Osteocyte (in vitro differentiated cells): ENCODE results near the gene ARHGEF16. TPM values are rescaled to one million over a fixed set of nuclear protein-coding genes. Genes with fewer than 3 reads are reported as not detected.

Experiments used
- DNase-seq: peaks from one replicate; pipeline ENCODE4 v3.0.0; 2021; ENCODE audit warnings: mixed read lengths; ENCODE audit not compliant: unreplicated experiment; ENCODE audit errors: extremely low spot score
- H3K27ac Mint-ChIP-seq: one replicate; pipeline ENCODE4 v1.8.0; 2021; ENCODE audit warnings: mild to moderate bottlenecking, mixed read lengths; ENCODE audit not compliant: unreplicated experiment
- H3K27me3 Mint-ChIP-seq: one replicate; pipeline ENCODE4 v1.8.0; 2021; ENCODE audit warnings: mixed read lengths; ENCODE audit not compliant: unreplicated experiment
- H3K36me3 Mint-ChIP-seq: one replicate; pipeline ENCODE4 v1.8.0; 2021; ENCODE audit warnings: mixed read lengths; ENCODE audit not compliant: unreplicated experiment
- H3K4me1 Mint-ChIP-seq: one replicate; pipeline ENCODE4 v1.8.0; 2021; ENCODE audit warnings: mixed read lengths; ENCODE audit not compliant: unreplicated experiment
- H3K4me3 Mint-ChIP-seq: one replicate; pipeline ENCODE4 v1.8.0; 2021; ENCODE audit warnings: mild to moderate bottlenecking, moderate library complexity, mixed read lengths; ENCODE audit not compliant: unreplicated experiment
- H3K9me3 Mint-ChIP-seq: one replicate; pipeline ENCODE4 v1.8.0; 2021; ENCODE audit warnings: mixed read lengths; ENCODE audit not compliant: unreplicated experiment
- total RNA-seq: library from RNA; stranded (reverse); gene quantifications from 2 replicates; pipeline ENCODE4 v1.2.1, GENCODE V29; 2021
- TF ChIP-seq, protein P1 (sequence below): fragments of 200-600 bp; sonication (generic); IDR thresholded peaks from 2 replicates; pipeline ENCODE4 v1.5.0; 2021; ENCODE audit warnings: antibody characterized with exemption, mild to moderate bottlenecking, moderate library complexity

ARHGEF16 gene
- total RNA-seq, 1 donor from 2014 or later, result 3.2 TPM

DNA sequence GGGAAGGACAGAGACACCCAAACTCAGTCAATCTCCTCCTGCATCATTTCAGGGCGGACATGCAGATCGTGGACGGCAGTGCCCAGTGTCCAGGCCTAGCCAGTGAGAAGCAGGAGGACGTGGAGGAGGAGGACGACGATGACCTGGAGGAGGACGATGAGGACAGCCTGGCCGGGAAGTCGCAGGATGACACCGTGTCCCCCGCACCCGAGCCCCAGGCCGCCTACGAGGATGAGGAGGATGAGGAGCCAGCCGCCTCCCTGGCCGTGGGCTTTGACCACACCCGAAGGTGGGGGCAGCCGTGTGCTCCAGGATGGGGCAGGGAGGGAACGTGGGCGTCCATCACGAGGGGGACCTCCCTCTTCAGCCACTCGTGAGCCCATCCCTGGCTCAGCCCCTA is 23.6 kb upstream of the ARHGEF16 start:
- no peak overlapping the region for H3K4me3 Mint-ChIP-seq
- no peaks in the 10 kb centered on the region for H3K27me3 Mint-ChIP-seq
- no peaks in the 10 kb centered on the region for H3K36me3 Mint-ChIP-seq
- no peak for DNase-seq
- H3K27ac Mint-ChIP-seq, result no peak overlapping the region
- no peaks in the 10 kb centered on the region for H3K9me3 Mint-ChIP-seq
- H3K4me1 Mint-ChIP-seq, result peaks cover 3% of the 10 kb centered on the region
- TF ChIP-seq, protein P1, sequence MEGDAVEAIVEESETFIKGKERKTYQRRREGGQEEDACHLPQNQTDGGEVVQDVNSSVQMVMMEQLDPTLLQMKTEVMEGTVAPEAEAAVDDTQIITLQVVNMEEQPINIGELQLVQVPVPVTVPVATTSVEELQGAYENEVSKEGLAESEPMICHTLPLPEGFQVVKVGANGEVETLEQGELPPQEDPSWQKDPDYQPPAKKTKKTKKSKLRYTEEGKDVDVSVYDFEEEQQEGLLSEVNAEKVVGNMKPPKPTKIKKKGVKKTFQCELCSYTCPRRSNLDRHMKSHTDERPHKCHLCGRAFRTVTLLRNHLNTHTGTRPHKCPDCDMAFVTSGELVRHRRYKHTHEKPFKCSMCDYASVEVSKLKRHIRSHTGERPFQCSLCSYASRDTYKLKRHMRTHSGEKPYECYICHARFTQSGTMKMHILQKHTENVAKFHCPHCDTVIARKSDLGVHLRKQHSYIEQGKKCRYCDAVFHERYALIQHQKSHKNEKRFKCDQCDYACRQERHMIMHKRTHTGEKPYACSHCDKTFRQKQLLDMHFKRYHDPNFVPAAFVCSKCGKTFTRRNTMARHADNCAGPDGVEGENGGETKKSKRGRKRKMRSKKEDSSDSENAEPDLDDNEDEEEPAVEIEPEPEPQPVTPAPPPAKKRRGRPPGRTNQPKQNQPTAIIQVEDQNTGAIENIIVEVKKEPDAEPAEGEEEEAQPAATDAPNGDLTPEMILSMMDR, result no peak

DNA sequence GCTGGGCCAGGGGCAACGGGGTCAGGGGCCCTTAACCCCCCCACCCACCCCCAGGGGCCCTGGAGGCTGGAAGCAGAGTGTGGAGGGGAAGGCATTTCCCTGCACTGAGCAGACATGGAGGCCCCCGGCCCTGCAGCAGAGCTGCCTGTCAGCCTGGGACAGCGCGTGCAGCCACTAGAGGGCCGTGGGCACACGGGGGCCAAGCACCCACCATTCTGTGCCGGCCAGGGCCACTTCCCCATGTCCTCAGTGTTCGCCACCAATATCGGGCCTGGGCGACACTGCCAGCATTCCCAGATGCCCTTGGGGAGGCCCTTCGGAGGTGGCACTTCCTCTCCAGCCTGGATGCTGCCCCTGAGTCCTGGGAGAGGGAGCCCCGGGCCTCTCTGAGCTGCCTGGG is 23.2 kb upstream of the ARHGEF16 start:
- peaks cover 3% of the 10 kb centered on the region for H3K4me1 Mint-ChIP-seq
- H3K9me3 Mint-ChIP-seq, result no peaks in the 10 kb centered on the region
- H3K36me3 Mint-ChIP-seq, result no peaks in the 10 kb centered on the region
- TF ChIP-seq, protein P1, result peak; percentile 36
- H3K27ac Mint-ChIP-seq, result no peak overlapping the region
- no peak overlapping the region for H3K4me3 Mint-ChIP-seq
- H3K27me3 Mint-ChIP-seq, result no peaks in the 10 kb centered on the region
- no peak for DNase-seq

DNA sequence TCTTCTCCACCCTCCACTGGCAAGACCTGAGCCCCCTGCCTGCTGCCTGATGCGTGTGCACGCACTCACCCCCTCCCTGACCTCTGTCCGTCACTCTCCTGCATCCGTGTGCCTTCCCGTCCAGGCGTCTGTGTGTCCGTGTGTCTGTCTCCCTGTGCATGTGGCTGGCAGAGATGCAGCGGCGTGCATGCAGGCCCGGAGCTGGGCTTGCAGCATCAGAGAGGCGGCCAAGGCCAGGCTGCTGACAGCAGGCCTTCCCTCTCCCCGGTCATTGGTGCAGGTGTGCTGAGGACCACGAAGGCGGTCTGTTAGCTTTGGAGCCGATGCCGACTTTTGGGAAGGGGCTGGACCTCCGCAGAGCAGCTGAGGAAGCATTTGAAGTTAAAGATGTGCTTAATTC is 22.8 kb upstream of the ARHGEF16 start:
- no peak for DNase-seq
- no peaks in the 10 kb centered on the region for H3K36me3 Mint-ChIP-seq

DNA sequence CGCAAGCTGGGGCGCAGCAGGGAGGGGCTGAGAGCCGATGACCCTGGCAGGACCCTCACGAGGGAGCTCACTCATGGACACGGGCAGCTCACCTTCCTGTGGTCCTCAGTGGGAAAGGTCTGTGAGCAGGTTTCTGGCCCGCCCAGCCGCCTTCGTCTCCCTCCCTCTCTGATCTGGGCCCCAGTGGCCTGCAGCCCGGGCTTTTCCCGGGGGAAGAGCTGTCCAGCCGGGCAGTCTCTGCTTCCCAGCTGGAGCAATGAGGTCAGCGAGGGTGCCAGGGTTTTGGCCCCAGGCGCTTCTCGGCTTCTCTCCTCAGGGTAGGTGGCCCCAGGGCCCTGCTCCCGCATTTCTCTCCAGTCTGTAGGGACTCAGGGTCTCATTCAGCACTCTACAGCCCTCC is 22.2 kb upstream of the ARHGEF16 start:
- Mint-ChIP-seq H3K4me1 (peaks cover 3% of the 10 kb centered on the region), H3K36me3 (no peaks in the 10 kb centered on the region), H3K27me3 (no peaks in the 10 kb centered on the region), H3K4me3 (no peak overlapping the region), H3K9me3 (peaks cover under 1% of the 10 kb centered on the region), H3K27ac (no peak overlapping the region)
- DNase-seq, result no peak
- TF ChIP-seq, protein P1, result no peak

More for the DNA sequence above, 22.8 kb upstream of the ARHGEF16 start:
- Mint-ChIP-seq H3K9me3 (no peaks in the 10 kb centered on the region), H3K4me3 (no peak overlapping the region), H3K4me1 (peaks cover 3% of the 10 kb centered on the region), H3K27me3 (no peaks in the 10 kb centered on the region), H3K27ac (no peak overlapping the region)
- TF ChIP-seq, protein P1, result no peak

DNA sequence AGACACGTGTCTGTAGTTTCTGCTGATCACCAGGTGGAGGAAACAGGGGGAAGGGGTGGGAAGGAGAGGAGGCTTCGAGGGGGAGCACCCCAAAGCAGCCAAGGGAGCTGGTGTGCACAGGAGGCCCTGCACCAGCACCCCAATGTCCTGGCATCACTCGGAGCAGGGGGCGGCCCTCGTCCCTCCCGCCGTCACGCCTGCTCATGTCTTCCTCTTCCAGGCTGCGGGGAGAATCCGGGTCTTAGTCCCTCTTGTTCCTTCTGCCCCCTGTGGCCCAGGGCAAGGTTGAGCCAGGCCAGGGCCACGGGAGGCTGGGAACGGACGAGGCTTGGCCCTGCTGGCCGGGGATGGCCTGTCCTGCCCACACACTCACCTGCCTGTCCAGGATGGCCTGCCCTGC is 21.4 kb upstream of the ARHGEF16 start:
- DNase-seq, result no peak

More for the DNA sequence above, 21.4 kb upstream of the ARHGEF16 start:
- no peaks in the 10 kb centered on the region for H3K27me3 Mint-ChIP-seq
- TF ChIP-seq, protein P1, result no peak
- H3K9me3 Mint-ChIP-seq, result peaks cover 3% of the 10 kb centered on the region
- H3K36me3 Mint-ChIP-seq, result no peaks in the 10 kb centered on the region
- no peak overlapping the region for H3K4me3 Mint-ChIP-seq
- no peak overlapping the region for H3K27ac Mint-ChIP-seq
- peaks cover 3% of the 10 kb centered on the region for H3K4me1 Mint-ChIP-seq
